IPS DF 6.9 (cell line): ENCODE measurements around the gene CILP.
"Not testable (repeated sequence)": the region's sequence is repeated elsewhere in the genome, so short reads cannot be mapped to it uniquely, and the experiment has no call there.

Source experiments
- DNase-seq: peaks from one replicate; pipeline ENCODE4 v3.0.0-alpha.2; 2013; ENCODE audit warnings: low read depth, low spot score
- H3K27ac ChIP-seq: one replicate; pipeline ENCODE4 v1.5.1; 2013; ENCODE audit warnings: low read length, control low read depth
- H3K27me3 ChIP-seq: 2 replicates; pipeline ENCODE4 v1.6.1; 2013; ENCODE audit warnings: mild to moderate bottlenecking, low read length; ENCODE audit not compliant: control insufficient read depth, insufficient read depth
- H3K36me3 ChIP-seq: 2 replicates; pipeline ENCODE4 v1.6.1; 2013; ENCODE audit warnings: low read length; ENCODE audit not compliant: control insufficient read depth, insufficient read depth
- H3K4me1 ChIP-seq: 2 replicates; pipeline ENCODE4 v1.6.1; 2013; ENCODE audit warnings: low read length; ENCODE audit not compliant: control insufficient read depth, insufficient read depth
- H3K4me3 ChIP-seq: 2 replicates; pipeline ENCODE4 v1.5.1; 2013; ENCODE audit warnings: mild to moderate bottlenecking, low read length
- H3K9me3 ChIP-seq: 2 replicates; pipeline ENCODE4 v1.6.1; 2013; ENCODE audit warnings: low read length, inconsistent platforms; ENCODE audit not compliant: control insufficient read depth, insufficient read depth
- WGBS: extraction: QIAGEN DNeasy Blood & Tissue Kit; methylation state at CpG from one replicate; pipeline ENCODE4 v1.1.7; 2013; ENCODE audit warnings: mixed read lengths, missing lambda C conversion rate; ENCODE audit not compliant: insufficient read length, insufficient coverage; 5-methylcytosine and 5-hydroxymethylcytosine counted together

The CILP gene

GRCh38 chr15:65248511-65249255 is 37.4 kb upstream of the CILP start:
- no peak overlapping the region for H3K4me3 ChIP-seq
- H3K27me3 ChIP-seq, result no peaks in the 10 kb centered on the region
- WGBS, result no CpG with 5 or more reads among the region's 9 CpGs
- no peak overlapping the region for H3K27ac ChIP-seq
- no peaks in the 10 kb centered on the region for H3K9me3 ChIP-seq
- H3K4me1 ChIP-seq, result no peaks in the 10 kb centered on the region; the same call in 1 of the 2 replicates
- no peak for DNase-seq
- no peaks in the 10 kb centered on the region for H3K36me3 ChIP-seq

GRCh38 chr15:65246939-65247338 is 35.7 kb upstream of the CILP start:
- H3K4me1 ChIP-seq, result no peaks in the 10 kb centered on the region; the same call in 1 of the 2 replicates
- DNase-seq, result no peak
- H3K4me3 ChIP-seq, result no peak overlapping the region
- H3K36me3 ChIP-seq, result no peaks in the 10 kb centered on the region
- no CpG with 5 or more reads among the region's 6 CpGs for WGBS
- H3K27ac ChIP-seq, result no peak overlapping the region
- no peaks in the 10 kb centered on the region for H3K9me3 ChIP-seq
- H3K27me3 ChIP-seq, result no peaks in the 10 kb centered on the region

- Histone ChIP-seq H3K9me3 (no peaks in the 10 kb centered on the region), H3K36me3 (no peaks in the 10 kb centered on the region), H3K4me1 (no peaks in the 10 kb centered on the region; the same call in 1 of the 2 replicates), H3K27me3 (no peaks in the 10 kb centered on the region), H3K4me3 (no peak overlapping the region), H3K27ac (no peak overlapping the region)
- no CpG with 5 or more reads among the region's 8 CpGs for WGBS
- DNase-seq, result no peak
Measured at GRCh38 chr15:65246026-65246714, 34.9 kb upstream of the CILP start.

- Histone ChIP-seq H3K4me3 (no peak overlapping the region), H3K4me1 (no peaks in the 10 kb centered on the region; the same call in 1 of the 2 replicates), H3K9me3 (no peaks in the 10 kb centered on the region), H3K27me3 (no peaks in the 10 kb centered on the region), H3K36me3 (no peaks in the 10 kb centered on the region), H3K27ac (no peak overlapping the region)
- WGBS, result no CpG with 5 or more reads among the region's 11 CpGs
- no peak for DNase-seq
Measured at GRCh38 chr15:65245096-65245856, 34.0 kb upstream of the CILP start.

- Histone ChIP-seq H3K4me3 (no peak overlapping the region), H3K4me1 (no peaks in the 10 kb centered on the region; the same call in 1 of the 2 replicates), H3K36me3 (no peaks in the 10 kb centered on the region), H3K9me3 (no peaks in the 10 kb centered on the region), H3K27ac (no peak overlapping the region), H3K27me3 (no peaks in the 10 kb centered on the region)
- DNase-seq, result no peak
Measured at GRCh38 chr15:65244638-65245037, 33.4 kb upstream of the CILP start.

GRCh38 chr15:65236443-65236842 is 25.2 kb upstream of the CILP start:
- no CpG with 5 or more reads among the region's 8 CpGs for WGBS
- not testable (repeated sequence) for H3K27ac ChIP-seq, H3K36me3 ChIP-seq, H3K4me1 ChIP-seq, DNase-seq, H3K27me3 ChIP-seq, H3K9me3 ChIP-seq, H3K4me3 ChIP-seq

- no peak overlapping the region for H3K4me3 ChIP-seq
- no peak for DNase-seq
- no peaks in the 10 kb centered on the region for H3K36me3 ChIP-seq
- no CpG with 5 or more reads among the region's 5 CpGs for WGBS
- H3K4me1 ChIP-seq, result no peaks in the 10 kb centered on the region
- H3K9me3 ChIP-seq, result no peaks in the 10 kb centered on the region
- no peak overlapping the region for H3K27ac ChIP-seq
- H3K27me3 ChIP-seq, result no peaks in the 10 kb centered on the region
Measured at GRCh38 chr15:65233696-65234095, 22.4 kb upstream of the CILP start.

- Histone ChIP-seq H3K4me1 (no peaks in the 10 kb centered on the region), H3K36me3 (no peaks in the 10 kb centered on the region), H3K27me3 (no peaks in the 10 kb centered on the region), H3K27ac (no peak overlapping the region), H3K4me3 (no peak overlapping the region), H3K9me3 (no peaks in the 10 kb centered on the region)
- no CpG with 5 or more reads among the region's 3 CpGs for WGBS
- DNase-seq, result no peak
Measured at GRCh38 chr15:65232520-65232919, 21.2 kb upstream of the CILP start.

GRCh38 chr15:65231306-65231705 is 20.0 kb upstream of the CILP start:
- no peaks in the 10 kb centered on the region for H3K27me3 ChIP-seq
- peaks cover under 1% of the 10 kb centered on the region; the same call in 1 of the 2 replicates for H3K4me1 ChIP-seq
- WGBS, result no CpG with 5 or more reads among the region's 10 CpGs
- H3K27ac ChIP-seq, result no peak overlapping the region
- no peak for DNase-seq
- no peak overlapping the region for H3K4me3 ChIP-seq
- H3K36me3 ChIP-seq, result no peaks in the 10 kb centered on the region
- no peaks in the 10 kb centered on the region for H3K9me3 ChIP-seq

- not testable (repeated sequence) for H3K4me1 ChIP-seq, H3K4me3 ChIP-seq, H3K27me3 ChIP-seq, H3K9me3 ChIP-seq, DNase-seq, H3K27ac ChIP-seq, H3K36me3 ChIP-seq
- no CpG with 5 or more reads among the region's 10 CpGs for WGBS
Measured at GRCh38 chr15:65226901-65227300, 15.6 kb upstream of the CILP start.
